ENCODE measurements around the gene ASPA. TPM values are rescaled to one million over a fixed set of nuclear protein-coding genes. Genes with fewer than 3 reads are reported as not detected.

The ASPA gene
- total and polyA plus RNA-seq, 2 donors (not counting 1 experiment from before 2014, with no cell fraction given): 1.3 to 5.4 TPM

- H3K9ac ChIP-seq (ENCODE audit: insufficient read depth, low read length): no peak overlapping the region
- no peaks in the 10 kb centered on the region for H3K36me3 ChIP-seq (ENCODE audit: control insufficient read depth, insufficient read depth, low read length)
- H3K4me1 ChIP-seq (ENCODE audit: control insufficient read depth, extremely low read depth, insufficient read depth, low read length): no peaks in the 10 kb centered on the region
- no peaks in the 10 kb centered on the region for H3K27me3 ChIP-seq (ENCODE audit: control insufficient read depth, insufficient read depth, low read length)
- no peak for DNase-seq (ENCODE audit: low read depth in 2 of 2)
- TF ChIP-seq EZH2 (IDR thresholded peaks at IDR 0.05; ENCODE audit: low read length, missing control alignments): no peak
- H4K20me1 ChIP-seq (ENCODE audit: control insufficient read depth, extremely low read depth, insufficient read depth, low read length): no peaks in the 10 kb centered on the region
- H3K9me3 ChIP-seq (ENCODE audit: control insufficient read depth, insufficient read depth, low read depth, low read length): no peaks in the 10 kb centered on the region
- no peak overlapping the region for H2AFZ ChIP-seq (ENCODE audit: low read length)
- no peak overlapping the region for H3K4me2 ChIP-seq (ENCODE audit: extremely low read depth, insufficient read depth, low read length)
- no peaks in the 10 kb centered on the region for H3K79me2 ChIP-seq (ENCODE audit: control insufficient read depth, insufficient read depth, low read length)
- no peak overlapping the region for H3K4me3 ChIP-seq (replicated peaks in 1 of 4; ENCODE audit: control extremely low read depth in 1 of 4, insufficient read depth in 1 of 4, low read depth in 3 of 4, low read length in 4 of 4)
- no peak overlapping the region for H3K27ac ChIP-seq (ENCODE audit: insufficient read depth, low read length)
Observed at GRCh38 chr17:3549610-3550162, 73.9 kb downstream of the ASPA start.

- no peak overlapping the region for H3K27ac ChIP-seq (ENCODE audit: insufficient read depth, low read length)
- H3K79me2 ChIP-seq (ENCODE audit: control insufficient read depth, insufficient read depth, low read length): no peaks in the 10 kb centered on the region
- no peak for DNase-seq (ENCODE audit: low read depth in 2 of 2)
- H3K36me3 ChIP-seq (ENCODE audit: control insufficient read depth, insufficient read depth, low read length): no peaks in the 10 kb centered on the region
- no peak overlapping the region for H3K9ac ChIP-seq (ENCODE audit: insufficient read depth, low read length)
- no peaks in the 10 kb centered on the region for H3K9me3 ChIP-seq (ENCODE audit: control insufficient read depth, insufficient read depth, low read depth, low read length)
- H2AFZ ChIP-seq (ENCODE audit: low read length): no peak overlapping the region
- no peaks in the 10 kb centered on the region for H4K20me1 ChIP-seq (ENCODE audit: control insufficient read depth, extremely low read depth, insufficient read depth, low read length)
- TF ChIP-seq CTCF (conservative IDR thresholded peaks at IDR 0.05 in 1 of 2, IDR thresholded peaks at IDR 0.05 in 1 of 2; ENCODE audit: low read depth in 1 of 2, low read length in 2 of 2) (peak in 1 of 2 donors; percentile 11), EZH2 (IDR thresholded peaks at IDR 0.05; ENCODE audit: low read length, missing control alignments) (no peak)
- no peak overlapping the region for H3K4me2 ChIP-seq (ENCODE audit: extremely low read depth, insufficient read depth, low read length)
- H3K27me3 ChIP-seq (ENCODE audit: control insufficient read depth, insufficient read depth, low read length): no peaks in the 10 kb centered on the region
- H3K4me3 ChIP-seq (replicated peaks in 1 of 4; ENCODE audit: control extremely low read depth in 1 of 4, insufficient read depth in 1 of 4, low read depth in 3 of 4, low read length in 4 of 4): no peak overlapping the region
- no peaks in the 10 kb centered on the region for H3K4me1 ChIP-seq (ENCODE audit: control insufficient read depth, extremely low read depth, insufficient read depth, low read length)
Observed at GRCh38 chr17:3551189-3551588, 75.4 kb downstream of the ASPA start.

GRCh38 chr17:3552916-3553315, 77.1 kb downstream of the ASPA start:
- H3K9me3 ChIP-seq (ENCODE audit: control insufficient read depth, insufficient read depth, low read depth, low read length): no peaks in the 10 kb centered on the region
- no peaks in the 10 kb centered on the region for H3K36me3 ChIP-seq (ENCODE audit: control insufficient read depth, insufficient read depth, low read length)
- no peak overlapping the region for H2AFZ ChIP-seq (ENCODE audit: low read length)
- no peaks in the 10 kb centered on the region for H3K27me3 ChIP-seq (ENCODE audit: control insufficient read depth, insufficient read depth, low read length)
- no peak overlapping the region for H3K9ac ChIP-seq (ENCODE audit: insufficient read depth, low read length)
- no peak overlapping the region for H3K27ac ChIP-seq (ENCODE audit: insufficient read depth, low read length)
- no peak overlapping the region for H3K4me3 ChIP-seq (replicated peaks in 1 of 4; ENCODE audit: control extremely low read depth in 1 of 4, insufficient read depth in 1 of 4, low read depth in 3 of 4, low read length in 4 of 4)
- no peaks in the 10 kb centered on the region for H3K4me1 ChIP-seq (ENCODE audit: control insufficient read depth, extremely low read depth, insufficient read depth, low read length)
- no peak for DNase-seq (ENCODE audit: low read depth in 2 of 2)
- no peak overlapping the region for H3K4me2 ChIP-seq (ENCODE audit: extremely low read depth, insufficient read depth, low read length)
- H4K20me1 ChIP-seq (ENCODE audit: control insufficient read depth, extremely low read depth, insufficient read depth, low read length): no peaks in the 10 kb centered on the region
- H3K79me2 ChIP-seq (ENCODE audit: control insufficient read depth, insufficient read depth, low read length): no peaks in the 10 kb centered on the region
- TF ChIP-seq CTCF (conservative IDR thresholded peaks at IDR 0.05 in 1 of 2, IDR thresholded peaks at IDR 0.05 in 1 of 2; ENCODE audit: low read depth in 1 of 2, low read length in 2 of 2): no peak
- TF ChIP-seq EZH2 (IDR thresholded peaks at IDR 0.05; ENCODE audit: low read length, missing control alignments): no peak

Other genes starting within 250 kb of the ASPA start
- not detected in 2 replicates for gene OR3A1, start 177.6 kb upstream of the ASPA start, total RNA-seq
- gene OR3A1, start 177.6 kb upstream of the ASPA start, polyA plus RNA-seq: 0.03 TPM in 1 of 2 replicates, not detected in the other
- under 0.01 TPM in 1 of 2 replicates, not detected in the other for gene OR3A2, start 89.7 kb upstream of the ASPA start, total RNA-seq
- gene OR3A2, start 89.7 kb upstream of the ASPA start, polyA plus RNA-seq: 0.03 TPM in 1 of 2 replicates, not detected in the other
- gene OR1E1, start 77.6 kb upstream of the ASPA start, total RNA-seq: not detected in 2 replicates
- not detected in 2 replicates for gene OR1E1, start 77.6 kb upstream of the ASPA start, polyA plus RNA-seq
- not detected in 2 replicates for gene OR3A3, start 64.6 kb upstream of the ASPA start, total RNA-seq
- not detected in 2 replicates for gene OR3A3, start 64.6 kb upstream of the ASPA start, polyA plus RNA-seq
- gene OR1E2, start 42.2 kb upstream of the ASPA start, total RNA-seq: not detected in 2 replicates
- not detected in 2 replicates for gene OR1E2, start 42.2 kb upstream of the ASPA start, polyA plus RNA-seq
- gene SPATA22, start 4.2 kb upstream of the ASPA start, total RNA-seq: 0.17 and 0.51 TPM in 2 replicates
- 0.33 and 0.63 TPM in 2 replicates for gene SPATA22, start 4.2 kb upstream of the ASPA start, polyA plus RNA-seq
- 0.77 and 0.99 TPM in 2 replicates for gene TRPV3, start 81.8 kb downstream of the ASPA start, total RNA-seq
- 0.20 and 0.50 TPM in 2 replicates for gene TRPV3, start 81.8 kb downstream of the ASPA start, polyA plus RNA-seq
- 2.3 and 2.8 TPM in 2 replicates for gene TRPV1, start 133.4 kb downstream of the ASPA start, total RNA-seq
- 0.60 and 0.89 TPM in 2 replicates for gene TRPV1, start 133.4 kb downstream of the ASPA start, polyA plus RNA-seq
- 5.6 and 8.9 TPM in 2 replicates for gene SHPK, start 160.3 kb downstream of the ASPA start, total RNA-seq
- gene SHPK, start 160.3 kb downstream of the ASPA start, polyA plus RNA-seq: 7.2 and 9.1 TPM in 2 replicates
- gene CTNS, start 160.8 kb downstream of the ASPA start, total RNA-seq: 19.2 and 24.9 TPM in 2 replicates
- 9.6 and 10.4 TPM in 2 replicates for gene CTNS, start 160.8 kb downstream of the ASPA start, polyA plus RNA-seq
- 105 and 141 TPM in 2 replicates for gene TAX1BP3, start 192.6 kb downstream of the ASPA start, total RNA-seq
- 121 and 149 TPM in 2 replicates for gene TAX1BP3, start 192.6 kb downstream of the ASPA start, polyA plus RNA-seq
- gene EMC6, start 192.8 kb downstream of the ASPA start, total RNA-seq: 15.4 TPM in 2 replicates
- 20.6 and 25.3 TPM in 2 replicates for gene EMC6, start 192.8 kb downstream of the ASPA start, polyA plus RNA-seq
- 0.99 and 1.0 TPM in 2 replicates for gene P2RX5, start 220.2 kb downstream of the ASPA start, total RNA-seq
- gene P2RX5, start 220.2 kb downstream of the ASPA start, polyA plus RNA-seq: 0.79 and 1.1 TPM in 2 replicates
- gene HASPIN, start 247.9 kb downstream of the ASPA start, total RNA-seq: 0.51 and 2.0 TPM in 2 replicates
- gene HASPIN, start 247.9 kb downstream of the ASPA start, polyA plus RNA-seq: 1.5 and 4.9 TPM in 2 replicates